Measurements from ENCODE around the gene CCDC182.

The CCDC182 gene

GRCh38 chr17:57732062-57732461 lies 13.0 kb downstream of the CCDC182 start:
- FAIRE-seq (no peak), DNase-seq (ENCODE audit: extremely low spot score, insufficient read length, low read depth) (no peak)

DNA sequence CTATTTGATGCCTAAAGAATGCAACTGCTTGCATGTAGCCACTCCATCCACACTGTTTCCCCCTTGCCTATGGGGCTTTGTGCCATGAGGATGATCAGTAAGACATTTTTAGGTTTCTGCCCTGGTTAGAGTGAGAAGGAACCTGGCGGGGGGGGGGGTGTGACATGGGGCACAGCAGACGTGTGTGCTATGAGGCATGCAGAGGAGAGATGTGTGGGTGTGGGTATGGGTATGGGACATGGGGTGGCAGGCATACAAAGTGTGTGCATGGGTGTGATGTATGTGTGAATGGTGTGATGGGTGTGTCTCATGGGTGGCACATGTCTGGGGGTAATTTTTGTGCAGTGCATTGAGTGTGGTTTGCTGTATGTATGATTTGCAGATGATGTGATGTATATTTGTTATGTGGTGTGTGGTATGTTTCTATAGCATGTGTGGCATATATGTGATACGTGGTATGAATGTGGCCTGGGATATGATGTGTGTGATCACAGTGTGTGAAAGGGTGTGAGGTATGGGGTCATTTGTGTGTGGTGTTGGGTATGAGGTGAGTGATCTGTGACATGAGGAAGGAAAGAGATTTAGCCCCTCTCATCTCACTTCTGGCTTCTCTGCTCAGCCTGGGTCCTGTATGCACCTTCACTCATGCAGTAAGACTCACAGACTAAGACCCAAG lies 14.9 kb downstream of the CCDC182 start:
- FAIRE-seq (no peak), DNase-seq (ENCODE audit: extremely low spot score, insufficient read length, low read depth) (no peak)

- DNase-seq (ENCODE audit: extremely low spot score, insufficient read length, low read depth) (no peak), FAIRE-seq (no peak)
Measured at GRCh38 chr17:57727630-57728175, 17.4 kb downstream of the CCDC182 start.

DNA sequence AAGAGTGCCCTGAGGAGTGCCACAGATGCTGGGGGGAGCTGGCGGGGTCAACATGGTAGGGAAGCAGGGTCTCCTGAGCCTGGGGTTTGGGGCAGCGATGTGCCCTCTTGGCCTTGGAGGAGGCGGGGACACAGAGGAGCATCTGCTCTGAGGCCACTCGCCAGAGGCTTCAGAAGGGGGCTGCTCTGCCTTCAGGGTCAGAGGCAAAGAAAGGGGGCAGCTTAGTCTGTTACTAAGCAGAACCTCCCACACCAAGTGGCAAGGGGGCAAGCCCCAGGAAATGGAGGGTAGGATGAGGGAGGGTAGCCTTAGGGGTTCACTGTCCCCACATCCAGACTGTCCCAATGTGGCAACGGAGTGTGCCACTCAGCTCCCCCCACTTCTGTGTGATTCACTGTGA lies 18.3 kb downstream of the CCDC182 start:
- FAIRE-seq (no peak), DNase-seq (ENCODE audit: extremely low spot score, insufficient read length, low read depth) (no peak)

DNA sequence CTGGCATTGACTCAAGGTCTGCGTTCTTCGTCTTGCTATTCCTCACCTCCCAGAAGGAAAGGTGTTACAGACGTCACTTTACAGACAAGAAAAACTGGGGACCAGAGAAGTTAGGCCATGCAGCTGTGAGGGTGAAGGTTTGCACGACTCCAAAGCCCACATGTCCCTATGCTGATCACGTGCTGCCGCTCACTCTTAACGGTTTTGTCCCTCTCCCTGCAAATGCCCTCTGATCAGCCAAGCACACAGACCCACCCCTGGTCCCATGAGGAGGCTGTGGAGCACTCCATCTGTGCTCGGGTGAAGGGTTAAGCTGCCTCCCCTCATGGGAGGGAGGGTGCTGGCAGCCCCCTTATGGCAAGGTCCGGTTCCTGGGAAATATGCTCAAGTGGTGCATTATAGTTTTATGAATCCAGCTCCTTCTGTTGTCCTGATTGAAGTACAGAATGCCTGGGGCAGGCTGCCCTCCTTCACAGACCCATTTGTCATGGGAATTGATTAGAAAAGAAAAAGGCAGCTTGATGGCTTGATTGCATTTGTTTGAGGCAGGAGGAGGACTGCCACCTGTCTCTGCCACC lies 18.8 kb downstream of the CCDC182 start:
- no peak for DNase-seq (ENCODE audit: extremely low spot score, insufficient read length, low read depth)

GRCh38 chr17:57724729-57725125 lies 20.4 kb downstream of the CCDC182 start:
- DNase-seq (ENCODE audit: extremely low spot score, insufficient read length, low read depth) (no peak), FAIRE-seq (no peak)

More for the DNA sequence above, 18.8 kb downstream of the CCDC182 start:
- FAIRE-seq = no peak

DNA sequence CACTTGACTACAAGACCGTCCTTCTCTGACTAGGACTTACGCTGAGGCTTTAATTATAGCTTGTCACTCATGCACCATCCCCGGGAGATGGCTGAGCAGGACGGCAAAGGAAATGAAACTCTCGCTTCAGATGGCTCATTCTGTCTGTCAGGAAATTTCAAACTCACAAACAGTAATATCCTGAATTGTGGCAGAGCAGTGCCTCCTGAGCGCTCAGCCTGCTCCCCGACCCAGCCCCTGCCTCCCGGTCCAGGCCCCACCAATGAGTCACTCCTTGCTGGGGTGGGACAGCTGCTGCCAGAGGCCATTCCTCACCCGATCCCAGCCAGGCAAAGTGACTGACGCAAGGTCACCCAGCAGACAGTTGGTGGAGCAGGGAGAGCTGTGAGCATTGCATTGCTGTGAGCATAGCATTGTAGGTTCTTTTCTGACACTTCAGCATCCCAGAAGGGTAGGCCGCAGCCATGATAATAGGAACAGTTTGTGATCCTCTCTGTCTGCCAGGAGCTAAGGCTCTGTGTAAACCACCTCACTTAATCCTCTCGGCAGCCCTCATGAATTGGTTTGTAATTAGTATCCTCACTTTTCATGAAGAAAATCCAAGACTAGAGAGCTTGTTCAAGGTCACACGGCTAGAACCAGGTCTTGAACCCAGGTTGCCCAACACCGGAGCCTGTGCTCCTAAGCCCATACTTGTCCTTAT lies 20.9 kb downstream of the CCDC182 start:
- FAIRE-seq = peak; percentile 85

GRCh38 chr17:57723427-57724025 lies 21.6 kb downstream of the CCDC182 start:
- no peak for FAIRE-seq
- DNase-seq (ENCODE audit: extremely low spot score, insufficient read length, low read depth) = no peak

More for the DNA sequence above, 20.9 kb downstream of the CCDC182 start:
- DNase-seq (ENCODE audit: extremely low spot score, insufficient read length, low read depth) = peak; percentile 26

- FAIRE-seq = no peak
- no peak for DNase-seq (ENCODE audit: extremely low spot score, insufficient read length, low read depth)
Measured at GRCh38 chr17:57722704-57723043, 22.4 kb downstream of the CCDC182 start.

- DNase-seq (ENCODE audit: extremely low spot score, insufficient read length, low read depth) (no peak), FAIRE-seq (no peak)
Measured at GRCh38 chr17:57721967-57722703, 23.0 kb downstream of the CCDC182 start.

DNA sequence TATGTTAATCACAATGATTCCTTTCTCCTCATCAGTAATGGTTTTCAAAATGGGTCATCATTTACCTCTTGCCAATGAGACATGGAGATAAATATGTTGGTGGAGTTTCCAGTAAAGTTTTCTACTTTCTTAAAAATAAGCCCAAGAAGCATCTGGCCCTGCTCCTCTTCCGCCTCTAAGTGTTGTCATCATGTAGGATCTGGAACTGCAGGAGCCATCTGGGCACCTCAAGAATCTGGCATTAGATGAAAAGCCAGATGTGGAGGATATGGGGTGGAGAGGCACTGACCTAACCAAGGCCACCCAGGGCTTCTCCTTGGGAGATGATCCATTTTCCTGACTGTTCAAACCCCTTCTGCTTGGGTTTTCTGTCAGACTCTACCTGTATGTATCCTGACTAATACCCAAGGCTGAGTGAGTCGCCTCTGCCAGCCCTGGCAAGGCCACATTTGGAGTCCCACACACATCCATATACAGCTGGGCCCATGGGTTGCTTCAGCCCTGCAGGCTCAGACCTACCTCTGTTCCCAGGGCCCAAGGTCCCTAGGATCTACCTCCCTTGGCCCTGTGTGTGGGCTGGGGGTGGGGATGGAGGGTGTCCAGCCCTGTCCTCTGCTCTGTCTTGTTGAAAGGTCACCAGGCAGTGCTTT lies 24.6 kb downstream of the CCDC182 start:
- FAIRE-seq = no peak
- DNase-seq (ENCODE audit: extremely low spot score, insufficient read length, low read depth) = no peak

GRCh38 chr17:57718878-57719277 lies 26.2 kb downstream of the CCDC182 start:
- FAIRE-seq (no peak), DNase-seq (ENCODE audit: extremely low spot score, insufficient read length, low read depth) (no peak)

DNA sequence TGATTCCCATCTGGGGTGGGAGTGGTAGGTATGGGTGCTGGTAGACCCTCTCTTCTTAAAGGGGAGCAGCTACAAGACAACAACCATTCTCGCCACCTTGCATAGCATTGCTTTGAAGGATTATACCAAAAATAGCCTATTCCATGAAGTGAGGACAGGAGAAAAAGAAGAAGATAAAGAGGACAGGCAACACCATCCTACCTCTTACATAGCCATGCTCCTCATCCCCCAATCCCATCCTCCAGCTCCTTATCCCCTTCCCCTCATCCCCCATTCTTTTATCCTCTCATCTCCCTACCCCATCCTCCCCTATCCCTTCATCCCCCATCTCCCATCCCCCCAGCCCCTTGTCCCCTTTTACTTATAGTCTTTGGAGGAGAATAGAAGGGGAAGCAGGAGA lies 29.1 kb downstream of the CCDC182 start:
- DNase-seq (ENCODE audit: extremely low spot score, insufficient read length, low read depth) (no peak), FAIRE-seq (no peak)

- no peak for FAIRE-seq
- DNase-seq (ENCODE audit: extremely low spot score, insufficient read length, low read depth) = no peak
Measured at GRCh38 chr17:57714665-57715180, 30.4 kb downstream of the CCDC182 start.

DNA sequence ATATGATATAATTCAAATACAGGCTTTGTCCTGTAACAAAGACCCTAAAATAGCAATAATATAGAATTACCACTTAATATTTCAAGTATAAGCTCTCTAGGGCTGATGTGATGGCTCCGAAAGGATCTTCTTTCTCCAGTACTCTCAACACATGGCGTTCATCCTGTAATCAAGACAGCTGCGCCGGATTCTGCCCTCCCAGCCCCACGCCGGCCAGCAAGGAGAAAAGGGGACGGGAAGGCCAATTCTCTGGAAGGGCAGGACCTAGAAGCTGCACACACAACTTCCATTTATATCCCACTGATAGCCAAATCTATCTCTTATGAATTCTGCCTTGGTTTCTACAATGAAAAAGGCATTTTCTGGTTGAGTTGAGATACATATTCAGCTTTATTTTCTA lies 32.0 kb downstream of the CCDC182 start:
- no peak for FAIRE-seq
- DNase-seq (ENCODE audit: extremely low spot score, insufficient read length, low read depth) = no peak

- FAIRE-seq = no peak
- no peak for DNase-seq (ENCODE audit: extremely low spot score, insufficient read length, low read depth)
Measured at GRCh38 chr17:57708410-57708809, 36.7 kb downstream of the CCDC182 start.

DNA sequence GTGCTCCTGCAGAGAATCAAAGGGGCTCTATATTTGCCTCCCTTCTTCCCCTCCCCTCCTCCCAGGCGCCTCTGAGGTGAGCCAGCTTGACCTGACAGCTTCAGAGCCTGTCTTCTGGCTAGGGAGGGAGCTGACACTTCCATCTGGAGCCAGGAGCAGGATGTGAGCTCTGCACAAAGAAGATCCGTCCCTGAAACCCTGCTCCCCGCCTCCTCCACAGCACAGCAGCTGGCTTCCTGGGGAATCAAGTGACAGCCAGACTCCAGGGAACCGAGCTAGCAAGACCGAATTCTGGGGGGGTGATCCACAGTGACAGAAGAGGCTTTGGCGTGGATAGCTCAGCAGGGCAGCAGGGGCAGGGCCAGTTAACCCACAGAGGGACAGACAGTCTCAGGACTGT lies 37.2 kb downstream of the CCDC182 start:
- FAIRE-seq (no peak), DNase-seq (ENCODE audit: extremely low spot score, insufficient read length, low read depth) (no peak)

- no peak for DNase-seq (ENCODE audit: extremely low spot score, insufficient read length, low read depth)
- no peak for FAIRE-seq
Measured at GRCh38 chr17:57706761-57707160, 38.3 kb downstream of the CCDC182 start.

- DNase-seq (ENCODE audit: extremely low spot score, insufficient read length, low read depth) (no peak), FAIRE-seq (no peak)
Measured at GRCh38 chr17:57705921-57706695, 39.0 kb downstream of the CCDC182 start.

All from GM18507 (cell line).